ENCODE data around the gene LRMDA.

The LRMDA gene

GRCh38 chr10:76045174-76045573 lies 613.8 kb downstream of the LRMDA start:
- TF ChIP-seq, protein P1, sequence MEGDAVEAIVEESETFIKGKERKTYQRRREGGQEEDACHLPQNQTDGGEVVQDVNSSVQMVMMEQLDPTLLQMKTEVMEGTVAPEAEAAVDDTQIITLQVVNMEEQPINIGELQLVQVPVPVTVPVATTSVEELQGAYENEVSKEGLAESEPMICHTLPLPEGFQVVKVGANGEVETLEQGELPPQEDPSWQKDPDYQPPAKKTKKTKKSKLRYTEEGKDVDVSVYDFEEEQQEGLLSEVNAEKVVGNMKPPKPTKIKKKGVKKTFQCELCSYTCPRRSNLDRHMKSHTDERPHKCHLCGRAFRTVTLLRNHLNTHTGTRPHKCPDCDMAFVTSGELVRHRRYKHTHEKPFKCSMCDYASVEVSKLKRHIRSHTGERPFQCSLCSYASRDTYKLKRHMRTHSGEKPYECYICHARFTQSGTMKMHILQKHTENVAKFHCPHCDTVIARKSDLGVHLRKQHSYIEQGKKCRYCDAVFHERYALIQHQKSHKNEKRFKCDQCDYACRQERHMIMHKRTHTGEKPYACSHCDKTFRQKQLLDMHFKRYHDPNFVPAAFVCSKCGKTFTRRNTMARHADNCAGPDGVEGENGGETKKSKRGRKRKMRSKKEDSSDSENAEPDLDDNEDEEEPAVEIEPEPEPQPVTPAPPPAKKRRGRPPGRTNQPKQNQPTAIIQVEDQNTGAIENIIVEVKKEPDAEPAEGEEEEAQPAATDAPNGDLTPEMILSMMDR (IDR thresholded peaks at IDR 0.05; ENCODE audit: low read depth, low read length, missing control alignments): no peak

DNA sequence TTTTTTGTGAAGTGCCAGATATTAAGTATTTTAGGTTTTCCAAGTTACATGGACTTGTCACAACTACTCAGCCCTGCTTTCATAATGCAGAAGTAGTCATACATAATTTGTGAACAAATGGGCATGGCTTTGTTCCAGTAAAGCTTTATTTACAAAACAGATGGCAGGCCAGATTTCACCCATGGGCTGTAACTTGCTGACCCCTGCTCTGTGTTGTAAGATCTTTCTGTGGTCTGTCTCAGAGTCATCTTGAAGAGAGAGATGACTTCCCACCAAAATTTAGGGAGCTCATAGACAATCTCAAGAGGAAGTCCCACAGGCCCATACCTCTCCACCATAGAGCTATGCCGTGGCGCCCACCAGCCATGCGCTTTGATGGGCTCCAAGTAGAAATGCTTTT lies 616.1 kb downstream of the LRMDA start:
- H3K4me3 ChIP-seq (ENCODE audit: low read depth, low read length): no peak overlapping the region
- no peak for DNase-seq (ENCODE audit: low read depth)
- TF ChIP-seq, protein P1 (IDR thresholded peaks at IDR 0.05; ENCODE audit: low read depth, low read length, missing control alignments): no peak

More at GRCh38 chr10:76045174-76045573, 613.8 kb downstream of the LRMDA start:
- no peak overlapping the region for H3K4me3 ChIP-seq (ENCODE audit: low read depth, low read length)
- no peak for DNase-seq (ENCODE audit: low read depth)

GRCh38 chr10:76049581-76050290 lies 618.3 kb downstream of the LRMDA start:
- DNase-seq (ENCODE audit: low read depth): no peak
- no peak overlapping the region for H3K4me3 ChIP-seq (ENCODE audit: low read depth, low read length)
- TF ChIP-seq, protein P1 (IDR thresholded peaks at IDR 0.05; ENCODE audit: low read depth, low read length, missing control alignments): no peak

- no peak for DNase-seq (ENCODE audit: low read depth)
- TF ChIP-seq, protein P1 (IDR thresholded peaks at IDR 0.05; ENCODE audit: low read depth, low read length, missing control alignments): no peak
- no peak overlapping the region for H3K4me3 ChIP-seq (ENCODE audit: low read depth, low read length)
Measured at GRCh38 chr10:76050291-76050625, 618.8 kb downstream of the LRMDA start.

- no peak for DNase-seq (ENCODE audit: low read depth)
- H3K4me3 ChIP-seq (ENCODE audit: low read depth, low read length): no peak overlapping the region
- TF ChIP-seq, protein P1 (IDR thresholded peaks at IDR 0.05; ENCODE audit: low read depth, low read length, missing control alignments): no peak
Measured at GRCh38 chr10:76051007-76051936, 619.8 kb downstream of the LRMDA start.

GRCh38 chr10:76052682-76053503 lies 621.5 kb downstream of the LRMDA start:
- H3K4me3 ChIP-seq (ENCODE audit: low read depth, low read length): no peak overlapping the region

More at GRCh38 chr10:76052682-76053503, 621.5 kb downstream of the LRMDA start:
- TF ChIP-seq, protein P1 (IDR thresholded peaks at IDR 0.05; ENCODE audit: low read depth, low read length, missing control alignments): no peak
- DNase-seq (ENCODE audit: low read depth): no peak
